Muscle of arm (tissue), 12 donors: ENCODE measurements around the gene EPB41L5. TPM values are rescaled to one million over a fixed set of nuclear protein-coding genes. Genes with fewer than 3 reads are reported as not detected.

Experiments used
- DNase-seq: peaks from one replicate; pipeline ENCODE4 v3.0.0-alpha.2; 2013
- polyA plus RNA-seq, 12 donors: library from polyadenylated mRNA; unstranded; fragments of 120-200 nt; gene quantifications; one replicate each; pipeline ENCODE4 v1.2.1, GENCODE V29; 2013; ENCODE audit not compliant: insufficient read length in 12 of 12

Gene EPB41L5
- polyA plus RNA-seq, 12 donors, result 11.2 to 20.3 (median 15.7) TPM; not detected in 1

GRCh38 chr2:120224735-120225548, 212.1 kb downstream of the EPB41L5 start:
- no peak for DNase-seq

GRCh38 chr2:120225549-120226065, 212.7 kb downstream of the EPB41L5 start:
- no peak for DNase-seq

- DNase-seq, result no peak
Measured at GRCh38 chr2:120226316-120226715, 213.4 kb downstream of the EPB41L5 start.

- DNase-seq, result no peak
Measured at GRCh38 chr2:120227111-120227991, 214.5 kb downstream of the EPB41L5 start.

GRCh38 chr2:120228503-120228902, 215.6 kb downstream of the EPB41L5 start:
- DNase-seq, result no peak

Other genes with a start within 250 kb of the EPB41L5 start
- 10 to 100 TPM in 11 of 12 donors, not detected in 1; 12.6 to 19.0 (median 15.0) TPM for gene TMEM185B, start 210.3 kb downstream of the EPB41L5 start, polyA plus RNA-seq
- 10 to 100 TPM in 11 of 12 donors, not detected in 1; 47.5 to 87.9 (median 57.3) TPM for gene RALB, start 239.8 kb downstream of the EPB41L5 start, polyA plus RNA-seq